AG04449 (cell line): ENCODE measurements around the gene MOV10L1.

Source experiments
- CTCF ChIA-PET: fragments of 350-600 bp; formaldehyde crosslinking; extraction: SDS; loops from one replicate; lab custom pipeline; 2021; ENCODE audit warnings: antibody characterized with exemption; lab: Yijun Ruan, JAX
- POLR2A ChIA-PET: fragments of 400-600, 350-600 bp; formaldehyde crosslinking; extraction: SDS; loops from one replicate; lab custom pipeline; 2020; ENCODE audit warnings: antibody characterized with exemption, inconsistent platforms; lab: Yijun Ruan, JAX
- DNase-seq: peaks from one replicate; pipeline ENCODE4 v3.0.0-alpha.2; 2010; ENCODE audit warnings: low read depth, low spot score
- H3K4me3 ChIP-seq: 2 replicates; pipeline ENCODE4 v1.5.1; 2011; ENCODE audit warnings: low read depth, mild to moderate bottlenecking, control low read depth, low read length
- CTCF ChIP-seq: IDR thresholded peaks from one replicate; pipeline ENCODE4 v1.5.1; 2011; ENCODE audit warnings: mild to moderate bottlenecking, moderate library complexity, low read length, control low read depth, inconsistent platforms; ENCODE audit not compliant: insufficient read depth; ENCODE audit errors: missing control alignments

Gene MOV10L1

GRCh38 chr22:50089682-50090411, at the start of gene MOV10L1:
TSS of gene MOV10L1 (plus strand) at chr22:50090006. CDS start at chr22:50090089, 83 bp downstream.
- CTCF ChIA-PET, result no interaction called here
- H3K4me3 ChIP-seq, result no peak within 1 kb of the TSS

GRCh38 chr22:50040717-50041116, 49.1 kb upstream of the MOV10L1 start:
- no peak for DNase-seq
- POLR2A ChIA-PET, result no interaction called here
- CTCF ChIA-PET, result interaction anchor here (1.5 to 2.3 kb wide), 2 partner anchors 10 to 110 kb away, joined by 4 to 7 read pairs; no protein-coding TSS in a partner anchor
- H3K4me3 ChIP-seq, result no peak overlapping the region
- TF ChIP-seq CTCF, result no peak

More at GRCh38 chr22:50089682-50090411, at the start of gene MOV10L1:
- POLR2A ChIA-PET, result no interaction called here
- DNase-seq, result no peak
- no peak for TF ChIP-seq CTCF

- TF ChIP-seq CTCF, result no peak
- no peak overlapping the region for H3K4me3 ChIP-seq
- ChIA-PET POLR2A (no interaction called here), CTCF (interaction anchor here (1.5 to 2.3 kb wide), 2 partner anchors 11 to 111 kb away, joined by 4 to 7 read pairs; no protein-coding TSS in a partner anchor)
- no peak for DNase-seq
These were observed 48.3 kb upstream of the MOV10L1 start for GRCh38 chr22:50041361-50042065.

GRCh38 chr22:50044485-50045118, 45.2 kb upstream of the MOV10L1 start:
- CTCF ChIA-PET, result no interaction called here
- POLR2A ChIA-PET, result no interaction called here
- no peak for DNase-seq

GRCh38 chr22:50045211-50046018, 44.4 kb upstream of the MOV10L1 start:
- ChIA-PET POLR2A (no interaction called here), CTCF (no interaction called here)
- H3K4me3 ChIP-seq, result no peak overlapping the region
- TF ChIP-seq CTCF, result no peak
- no peak for DNase-seq

More at GRCh38 chr22:50044485-50045118, 45.2 kb upstream of the MOV10L1 start:
- TF ChIP-seq CTCF, result no peak
- no peak overlapping the region for H3K4me3 ChIP-seq
